Measurements from ENCODE around the gene CASKIN1.
A peak's percentile ranks its signal among the peaks of the same experiment; 100 is the strongest.

The CASKIN1 gene

DNA sequence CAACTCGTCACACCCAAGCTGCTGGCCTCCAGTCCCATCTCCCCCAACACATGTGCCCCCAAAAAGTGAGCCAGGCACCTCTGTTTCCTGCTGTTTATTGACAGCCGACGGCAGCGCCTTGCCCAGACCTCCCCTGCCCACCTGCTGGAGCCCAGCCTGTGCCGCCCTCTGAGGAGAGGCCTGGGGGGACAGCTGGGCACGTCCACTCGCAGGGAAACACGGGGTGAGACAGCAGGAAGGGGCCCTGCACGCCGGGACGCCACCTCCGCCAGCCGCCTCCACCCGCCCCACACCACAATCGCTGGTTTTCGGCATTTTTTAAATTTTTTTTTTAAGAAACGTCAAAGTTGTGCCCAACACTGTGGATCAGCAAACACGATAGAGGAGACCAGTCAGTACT, 19.3 kb downstream of the CASKIN1 start:
- TF ChIP-seq, protein P1, sequence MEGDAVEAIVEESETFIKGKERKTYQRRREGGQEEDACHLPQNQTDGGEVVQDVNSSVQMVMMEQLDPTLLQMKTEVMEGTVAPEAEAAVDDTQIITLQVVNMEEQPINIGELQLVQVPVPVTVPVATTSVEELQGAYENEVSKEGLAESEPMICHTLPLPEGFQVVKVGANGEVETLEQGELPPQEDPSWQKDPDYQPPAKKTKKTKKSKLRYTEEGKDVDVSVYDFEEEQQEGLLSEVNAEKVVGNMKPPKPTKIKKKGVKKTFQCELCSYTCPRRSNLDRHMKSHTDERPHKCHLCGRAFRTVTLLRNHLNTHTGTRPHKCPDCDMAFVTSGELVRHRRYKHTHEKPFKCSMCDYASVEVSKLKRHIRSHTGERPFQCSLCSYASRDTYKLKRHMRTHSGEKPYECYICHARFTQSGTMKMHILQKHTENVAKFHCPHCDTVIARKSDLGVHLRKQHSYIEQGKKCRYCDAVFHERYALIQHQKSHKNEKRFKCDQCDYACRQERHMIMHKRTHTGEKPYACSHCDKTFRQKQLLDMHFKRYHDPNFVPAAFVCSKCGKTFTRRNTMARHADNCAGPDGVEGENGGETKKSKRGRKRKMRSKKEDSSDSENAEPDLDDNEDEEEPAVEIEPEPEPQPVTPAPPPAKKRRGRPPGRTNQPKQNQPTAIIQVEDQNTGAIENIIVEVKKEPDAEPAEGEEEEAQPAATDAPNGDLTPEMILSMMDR (IDR thresholded peaks at IDR 0.05) = no peak
- TF ChIP-seq ZFX (IDR thresholded peaks at IDR 0.05; ENCODE audit: borderline replicate concordance) = no peak

DNA sequence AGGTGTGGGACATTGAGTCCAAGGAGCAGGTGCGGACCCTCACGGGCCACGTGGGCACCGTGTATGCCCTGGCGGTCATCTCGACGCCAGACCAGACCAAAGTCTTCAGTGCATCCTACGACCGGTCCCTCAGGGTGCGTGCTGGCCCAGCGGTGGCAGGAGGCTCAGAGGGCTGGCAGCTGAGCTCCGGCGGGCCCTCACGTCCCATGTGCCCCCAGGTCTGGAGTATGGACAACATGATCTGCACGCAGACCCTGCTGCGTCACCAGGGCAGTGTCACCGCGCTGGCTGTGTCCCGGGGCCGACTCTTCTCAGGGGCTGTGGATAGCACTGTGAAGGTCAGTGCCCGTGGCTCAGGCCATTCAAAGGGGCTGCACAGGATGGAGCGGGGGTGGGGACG, 20.4 kb downstream of the CASKIN1 start:
- no peak overlapping the region for H3K27ac ChIP-seq
- TF ChIP-seq ZFX (IDR thresholded peaks at IDR 0.05; ENCODE audit: borderline replicate concordance) = no peak
- TF ChIP-seq, protein P1 (IDR thresholded peaks at IDR 0.05) = no peak

More for the DNA sequence above, 19.3 kb downstream of the CASKIN1 start:
- H3K27ac ChIP-seq = peak overlapping the region; percentile 73

DNA sequence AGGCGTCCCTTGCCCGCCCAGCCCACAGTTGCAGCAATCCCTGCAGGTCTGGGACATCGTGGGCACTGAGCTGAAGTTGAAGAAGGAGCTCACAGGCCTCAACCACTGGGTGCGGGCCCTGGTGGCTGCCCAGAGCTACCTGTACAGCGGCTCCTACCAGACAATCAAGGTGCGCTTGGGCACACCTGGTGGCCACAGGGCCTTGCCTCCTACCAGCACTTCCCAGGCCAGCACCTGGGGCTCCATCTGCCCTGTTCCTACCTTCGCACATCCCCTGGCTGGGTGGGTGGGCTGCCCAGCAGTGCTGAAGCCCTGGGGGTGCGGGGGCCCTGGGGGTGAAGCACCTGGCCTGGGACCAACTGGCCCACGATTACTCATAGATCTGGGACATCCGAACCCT, 21.0 kb downstream of the CASKIN1 start:
- no peak overlapping the region for H3K27ac ChIP-seq
- no peak for TF ChIP-seq ZFX (IDR thresholded peaks at IDR 0.05; ENCODE audit: borderline replicate concordance)
- TF ChIP-seq, protein P1 (IDR thresholded peaks at IDR 0.05) = no peak

DNA sequence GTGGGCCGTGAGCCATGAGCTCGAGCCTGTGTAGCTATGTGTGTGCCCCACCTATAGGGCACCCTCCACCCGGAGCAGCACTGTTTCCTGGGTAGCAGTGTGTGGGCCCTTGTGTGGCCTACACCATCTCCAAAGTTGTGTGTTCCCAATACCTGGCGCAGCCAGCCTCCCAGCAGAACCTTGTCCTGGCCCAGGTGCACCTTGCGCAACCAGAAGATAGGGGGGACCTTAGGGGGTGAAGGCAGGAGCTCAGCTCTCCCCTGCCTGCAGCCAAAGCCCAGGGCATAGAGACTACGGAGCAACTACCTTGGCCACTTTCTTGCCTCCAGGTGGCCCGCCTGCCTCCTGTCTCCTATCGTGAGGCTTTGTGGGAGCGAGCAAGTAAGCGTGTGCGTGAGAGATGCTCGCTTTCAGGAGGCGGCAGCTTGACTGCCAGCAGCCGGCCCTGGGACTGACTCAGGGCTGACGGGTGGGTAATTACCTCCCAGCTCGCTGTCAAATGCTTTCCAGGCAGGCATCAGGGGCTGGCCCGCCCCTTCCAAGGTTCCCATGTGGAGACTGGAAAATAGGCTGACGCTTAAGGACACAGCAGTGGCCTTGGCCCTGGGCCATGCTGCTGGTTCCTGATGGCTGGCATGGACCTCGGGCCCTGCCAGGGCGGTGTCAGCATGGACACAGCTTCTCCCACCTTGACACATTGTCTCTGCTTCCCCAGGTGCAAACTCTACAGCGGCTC, 21.8 kb downstream of the CASKIN1 start:
- TF ChIP-seq, protein P1 (IDR thresholded peaks at IDR 0.05) = no peak
- TF ChIP-seq ZFX (IDR thresholded peaks at IDR 0.05; ENCODE audit: borderline replicate concordance) = no peak
- H3K27ac ChIP-seq = no peak overlapping the region

DNA sequence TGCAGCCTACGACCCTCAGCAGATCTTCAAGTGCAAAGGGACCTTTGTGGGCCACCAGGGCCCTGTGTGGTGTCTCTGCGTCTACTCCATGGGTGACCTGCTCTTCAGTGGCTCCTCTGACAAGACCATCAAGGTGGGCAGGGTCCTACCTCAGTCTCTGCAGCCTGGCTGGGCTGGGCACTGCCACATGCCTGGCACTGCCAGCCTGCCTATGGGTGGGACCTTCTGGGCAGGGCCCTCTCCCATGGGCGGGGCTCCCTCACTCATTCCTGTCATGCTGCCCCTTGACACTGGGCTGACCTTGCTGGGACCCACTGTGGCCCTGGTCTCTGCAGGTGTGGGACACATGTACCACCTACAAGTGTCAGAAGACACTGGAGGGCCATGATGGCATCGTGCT, 22.5 kb downstream of the CASKIN1 start:
- TF ChIP-seq ZFX (IDR thresholded peaks at IDR 0.05; ENCODE audit: borderline replicate concordance) = no peak
- TF ChIP-seq, protein P1 (IDR thresholded peaks at IDR 0.05) = no peak
- H3K27ac ChIP-seq = no peak overlapping the region

DNA sequence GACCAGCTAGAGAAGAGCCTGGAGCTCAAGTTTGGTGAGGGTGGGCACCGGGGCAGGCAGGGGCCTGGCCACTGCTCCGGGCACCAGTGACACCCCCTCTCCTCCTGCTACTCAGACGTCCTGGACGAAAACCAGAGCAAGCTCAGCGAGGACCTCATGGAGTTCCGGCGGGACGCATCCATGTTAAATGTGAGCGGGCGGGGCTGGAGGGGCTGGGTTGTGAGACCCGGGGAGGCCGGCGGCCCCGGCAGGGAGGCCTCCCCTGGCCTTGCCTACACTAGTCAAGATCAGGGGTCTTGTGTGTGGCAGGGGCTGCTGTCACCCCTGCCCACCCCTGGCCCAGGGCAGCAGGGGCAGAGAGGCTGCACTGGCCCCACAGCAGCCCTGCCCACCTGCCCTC, 23.0 kb downstream of the CASKIN1 start:
- TF ChIP-seq, protein P1 (IDR thresholded peaks at IDR 0.05) = no peak
- TF ChIP-seq ZFX (IDR thresholded peaks at IDR 0.05; ENCODE audit: borderline replicate concordance) = no peak
- H3K27ac ChIP-seq = no peak overlapping the region

DNA sequence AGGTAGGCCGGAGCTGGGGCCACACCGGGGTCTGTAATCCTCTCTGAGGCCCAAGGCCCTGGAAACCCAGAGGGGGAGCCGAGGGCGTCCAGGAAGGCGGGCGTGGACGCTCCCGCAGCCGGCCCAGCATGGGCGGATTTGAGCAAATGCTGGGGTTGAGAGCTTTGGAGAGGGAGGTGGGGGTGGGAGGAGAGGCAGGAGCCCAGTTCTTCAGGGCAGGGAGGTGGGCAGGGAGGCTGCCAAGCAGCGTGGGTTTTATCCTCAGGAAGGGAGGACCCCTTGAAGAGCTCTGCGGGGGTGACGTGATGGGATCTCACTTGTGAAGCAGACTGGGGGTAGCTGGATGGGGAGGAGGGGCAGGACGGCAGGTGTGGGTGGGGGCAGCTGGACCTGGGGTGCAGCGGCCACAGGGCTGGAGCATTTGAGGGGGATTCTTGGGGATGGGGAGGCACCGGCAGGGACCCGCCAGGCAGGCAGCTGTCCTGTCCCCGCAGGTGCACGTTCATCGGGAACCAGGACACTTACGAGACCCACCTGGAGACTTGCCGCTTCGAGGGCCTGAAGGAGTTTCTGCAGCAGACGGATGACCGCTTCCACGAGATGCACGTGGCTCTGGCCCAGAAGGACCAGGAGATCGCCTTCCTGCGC, 23.6 kb downstream of the CASKIN1 start:
- TF ChIP-seq ZFX (IDR thresholded peaks at IDR 0.05; ENCODE audit: borderline replicate concordance) = no peak
- TF ChIP-seq, protein P1 (IDR thresholded peaks at IDR 0.05) = no peak

More for the DNA sequence above, 23.6 kb downstream of the CASKIN1 start:
- H3K27ac ChIP-seq = no peak overlapping the region
